ENCODE results near the gene CPNE4.

The CPNE4 gene

GRCh38 chr3:131735544-131735943 lies 299.3 kb downstream of the CPNE4 start:
- no peak for DNase-seq (ENCODE audit: low spot score)

GRCh38 chr3:131735116-131735515 lies 299.7 kb downstream of the CPNE4 start:
- DNase-seq (ENCODE audit: low spot score): no peak

DNA sequence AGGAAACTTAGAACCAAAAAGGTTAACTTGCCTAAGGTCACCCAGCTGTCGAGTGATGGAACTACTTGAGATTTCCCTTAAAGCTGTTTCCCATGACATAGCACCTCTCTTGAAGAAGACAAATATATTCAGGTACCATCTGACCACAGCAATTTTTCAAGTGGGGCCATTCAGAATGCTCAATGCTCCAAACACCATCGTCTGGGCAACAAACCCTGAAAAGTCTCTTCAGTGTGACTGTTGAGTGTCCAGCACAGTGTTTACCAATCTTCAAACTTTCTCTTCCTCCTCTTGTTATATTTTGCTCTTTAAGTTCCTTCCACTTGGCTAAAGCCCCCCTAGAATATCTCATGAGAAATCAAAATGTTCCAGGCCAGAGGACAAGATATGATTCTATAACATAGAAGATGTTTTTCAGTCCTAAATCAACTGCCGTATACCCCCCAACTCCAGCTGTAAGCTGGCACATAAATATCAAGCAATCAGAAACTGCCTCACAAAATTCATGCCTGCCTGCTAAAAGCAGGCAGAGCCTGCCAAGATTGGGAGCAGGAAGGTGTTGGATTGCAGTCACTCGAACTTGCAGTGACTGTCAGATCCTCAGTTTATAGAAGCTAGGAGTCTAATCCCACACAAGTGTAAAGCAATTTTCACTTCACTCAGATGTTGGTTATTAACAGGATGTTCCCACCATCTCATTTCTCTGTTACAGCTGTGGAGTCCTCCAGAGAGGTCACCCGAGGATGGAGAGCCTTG lies 301.6 kb downstream of the CPNE4 start:
- DNase-seq (ENCODE audit: low spot score): no peak

DNA sequence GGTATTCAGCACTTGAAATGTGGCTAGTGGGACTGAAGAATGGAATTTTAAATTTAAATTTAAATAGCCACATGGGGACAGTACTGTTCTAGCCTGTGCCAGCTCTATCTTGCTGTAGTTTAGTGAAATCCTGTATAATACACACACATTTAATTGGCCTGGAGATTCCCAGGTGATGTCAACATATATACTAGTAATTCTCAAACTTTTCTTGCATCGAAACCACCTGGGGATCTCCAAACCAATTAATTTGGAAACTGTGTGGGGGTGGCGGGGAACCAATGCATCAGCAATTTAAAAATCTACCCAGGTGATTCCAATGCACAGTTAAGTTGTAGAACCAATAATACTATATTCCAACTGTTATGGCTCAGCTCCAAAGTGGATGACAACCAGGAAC lies 303.1 kb downstream of the CPNE4 start:
- DNase-seq (ENCODE audit: low spot score): no peak

- no peak for DNase-seq (ENCODE audit: low spot score)
Measured at GRCh38 chr3:131730581-131730980, 304.2 kb downstream of the CPNE4 start.

DNA sequence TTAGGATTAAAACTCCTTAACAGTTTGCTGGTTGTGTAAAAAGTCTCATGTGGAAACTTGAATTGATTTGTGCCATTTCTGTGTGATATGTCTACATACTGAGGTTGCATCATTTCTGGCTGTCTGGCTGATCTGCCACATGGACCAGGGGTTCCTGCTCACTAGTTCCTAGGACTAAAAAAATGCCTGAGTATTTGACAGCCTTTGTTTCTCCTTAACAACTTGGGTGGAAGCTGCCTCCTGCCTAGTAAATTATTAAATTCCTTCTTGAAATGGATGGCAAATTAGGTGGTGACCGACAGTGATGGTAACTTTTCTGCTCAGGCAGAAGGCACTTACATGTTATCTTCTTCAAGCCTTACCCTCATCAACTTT lies 305.2 kb downstream of the CPNE4 start:
- DNase-seq (ENCODE audit: low spot score): no peak

GRCh38 chr3:131728898-131729642 lies 305.7 kb downstream of the CPNE4 start:
- DNase-seq (ENCODE audit: low spot score): no peak

DNA sequence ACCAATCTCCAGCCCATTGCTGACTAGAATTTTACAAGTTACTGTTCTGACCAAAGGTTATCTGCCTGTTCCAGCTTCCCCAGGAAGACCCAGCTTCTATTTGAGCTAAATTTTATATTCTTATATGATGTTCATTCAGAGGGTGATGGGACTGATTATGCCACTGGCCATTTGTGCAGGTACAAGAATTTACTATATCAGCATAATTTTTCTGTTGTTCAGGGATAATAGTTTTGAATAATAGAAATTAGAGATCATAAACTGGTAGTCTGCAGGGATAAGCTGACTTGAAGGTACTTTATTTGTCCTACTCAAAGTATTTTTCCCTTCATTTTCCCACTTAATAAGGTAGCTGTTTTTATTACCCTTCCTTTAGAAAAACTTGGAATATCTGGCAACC lies 309.4 kb downstream of the CPNE4 start:
- DNase-seq (ENCODE audit: low spot score): no peak

DNA sequence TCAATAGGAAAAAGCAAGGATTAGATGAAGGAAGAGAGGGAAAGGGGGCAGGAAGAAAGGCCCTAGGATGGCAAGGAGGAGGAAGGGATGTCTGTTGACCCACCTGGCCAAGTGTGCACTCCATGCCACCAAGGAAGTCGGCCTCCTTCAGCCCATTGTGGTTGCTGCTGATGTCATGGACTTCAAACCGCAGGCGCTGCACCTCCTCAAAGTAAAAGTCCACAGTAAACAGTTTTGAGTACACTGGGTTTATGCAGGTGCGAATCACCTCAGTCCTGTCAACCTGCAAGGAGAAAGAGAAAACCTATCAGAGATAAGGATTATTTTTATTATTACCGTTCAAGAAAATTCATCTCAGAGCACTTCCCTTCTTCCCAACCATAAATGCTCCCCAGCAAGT lies 311.5 kb downstream of the CPNE4 start:
- DNase-seq (ENCODE audit: low spot score): no peak

- DNase-seq (ENCODE audit: low spot score): no peak
Measured at GRCh38 chr3:131717493-131717892, 317.3 kb downstream of the CPNE4 start.

DNA sequence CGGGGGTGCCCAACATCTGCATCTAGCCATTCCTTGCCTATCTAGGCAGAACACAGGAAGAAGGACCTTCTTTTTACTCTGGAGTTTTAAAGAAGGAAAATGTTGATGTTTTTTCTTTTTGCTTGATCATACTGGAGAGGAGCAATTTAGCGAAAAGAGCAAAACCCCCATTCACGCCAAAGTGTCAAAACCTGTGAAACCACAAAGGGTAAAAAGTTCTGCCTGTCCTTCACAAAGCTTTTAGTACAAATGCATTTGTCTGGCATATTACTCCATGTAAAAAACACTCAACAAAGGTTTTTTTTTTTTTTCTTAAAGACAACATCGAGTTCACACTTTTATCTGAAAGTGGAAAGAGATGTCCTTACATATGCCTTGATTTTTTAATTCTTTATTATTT lies 317.9 kb downstream of the CPNE4 start:
- DNase-seq (ENCODE audit: low spot score): no peak

DNA sequence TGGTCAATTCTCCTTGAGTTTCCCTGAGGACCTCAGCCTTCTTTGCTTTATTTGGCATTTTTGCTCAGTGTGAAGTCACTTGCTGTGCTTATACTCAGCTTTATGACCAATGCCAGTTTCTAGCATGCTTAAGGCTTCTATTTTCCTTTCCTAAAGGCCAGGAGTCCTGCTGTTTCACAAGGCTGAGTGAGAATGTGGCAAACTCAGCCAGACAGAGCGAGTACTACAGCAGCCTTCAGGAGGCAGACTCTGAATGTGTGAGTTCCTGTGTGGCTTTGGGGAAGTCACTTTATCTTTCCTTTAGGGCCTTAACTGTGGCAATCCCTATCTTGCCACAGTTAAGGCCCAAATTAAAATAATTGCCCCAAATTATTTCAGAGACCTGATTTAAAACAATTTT lies 318.8 kb downstream of the CPNE4 start:
- DNase-seq (ENCODE audit: low spot score): no peak

DNA sequence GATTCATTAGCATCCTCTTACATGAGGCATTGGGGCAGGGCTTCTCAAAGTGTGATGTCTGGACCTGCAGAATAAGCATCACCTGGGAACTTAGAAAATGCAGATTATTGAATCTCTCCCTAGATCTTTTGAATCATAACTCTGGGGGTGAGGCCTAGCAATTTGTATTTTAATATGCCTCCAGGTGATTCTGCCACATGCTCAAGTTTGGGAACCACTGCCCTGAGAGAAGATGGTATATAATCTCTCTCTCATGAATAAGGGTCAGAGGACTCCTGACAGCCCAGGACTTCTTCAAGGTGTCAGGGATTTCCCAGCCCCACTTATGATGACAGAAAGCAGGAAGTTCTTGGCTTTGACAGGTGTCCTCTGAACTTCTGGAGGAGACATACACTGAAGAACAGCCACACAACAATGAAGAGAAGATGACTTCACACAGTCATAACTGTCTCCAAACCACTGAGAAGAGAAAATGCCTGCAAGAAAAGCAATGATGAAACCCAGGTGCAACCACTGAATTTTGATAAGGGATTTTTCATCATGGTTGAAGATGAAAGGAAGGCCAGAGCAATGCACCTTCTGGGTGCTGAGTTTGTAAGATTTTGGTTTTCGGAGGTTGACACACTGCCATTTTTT lies 320.1 kb downstream of the CPNE4 start:
- DNase-seq (ENCODE audit: low spot score): no peak

- no peak for DNase-seq (ENCODE audit: low spot score)
Measured at GRCh38 chr3:131713416-131714123, 321.2 kb downstream of the CPNE4 start.

GRCh38 chr3:131712662-131713061 lies 322.2 kb downstream of the CPNE4 start:
- DNase-seq (ENCODE audit: low spot score): no peak

DNA sequence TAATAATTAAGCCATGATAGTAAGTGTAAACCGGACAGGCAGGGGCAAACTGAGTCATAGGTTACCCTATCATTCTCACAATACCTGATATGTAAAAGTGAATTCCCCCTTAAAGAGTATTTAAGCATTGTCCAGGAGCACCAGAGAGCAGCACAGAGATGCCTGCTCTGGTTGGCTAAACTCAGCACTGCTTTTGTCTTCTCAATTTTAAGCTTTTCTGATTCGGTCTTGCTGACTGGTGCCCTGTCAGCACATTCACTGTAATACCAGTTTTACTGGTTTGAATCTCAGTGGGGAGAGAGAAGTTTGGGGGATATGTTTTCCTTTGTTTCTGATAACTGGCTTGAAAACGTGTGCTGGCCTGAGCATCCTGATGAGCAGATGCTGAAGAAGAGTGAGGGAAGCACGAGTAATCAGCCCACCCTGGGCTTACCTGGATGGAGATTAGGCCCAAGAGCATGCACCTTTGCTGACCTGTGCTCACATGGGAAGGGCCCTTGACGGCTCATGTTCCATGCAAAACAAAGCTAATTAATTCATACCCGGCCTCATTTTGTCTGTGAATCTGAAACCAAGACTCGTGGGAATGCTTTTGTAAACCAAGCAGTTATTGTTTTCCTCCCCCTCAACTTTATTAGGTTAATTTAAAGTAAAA lies 323.6 kb downstream of the CPNE4 start:
- no peak for DNase-seq (ENCODE audit: low spot score)

DNA sequence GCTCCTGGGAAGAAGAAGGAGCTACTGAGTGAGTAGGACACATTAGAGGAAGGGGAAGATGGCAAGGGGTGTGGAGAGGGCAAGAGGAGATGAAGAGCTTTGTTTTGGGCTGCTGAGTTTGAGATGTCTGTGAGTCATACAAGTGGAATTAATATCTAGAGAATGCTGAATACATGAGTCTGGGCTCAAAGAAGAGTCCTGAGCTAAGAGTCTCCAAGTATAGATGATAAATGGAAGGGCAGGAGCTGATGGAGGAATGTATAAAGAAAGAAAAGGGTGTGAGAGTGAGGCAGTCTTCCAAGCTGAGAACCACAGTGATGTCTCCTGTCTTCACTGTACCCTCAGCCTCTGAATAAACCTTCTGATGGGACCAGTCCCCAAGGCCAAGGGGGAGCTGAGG lies 326.6 kb downstream of the CPNE4 start:
- DNase-seq (ENCODE audit: low spot score): no peak

GRCh38 chr3:131705558-131706051 lies 329.2 kb downstream of the CPNE4 start:
- DNase-seq (ENCODE audit: low spot score): no peak

DNA sequence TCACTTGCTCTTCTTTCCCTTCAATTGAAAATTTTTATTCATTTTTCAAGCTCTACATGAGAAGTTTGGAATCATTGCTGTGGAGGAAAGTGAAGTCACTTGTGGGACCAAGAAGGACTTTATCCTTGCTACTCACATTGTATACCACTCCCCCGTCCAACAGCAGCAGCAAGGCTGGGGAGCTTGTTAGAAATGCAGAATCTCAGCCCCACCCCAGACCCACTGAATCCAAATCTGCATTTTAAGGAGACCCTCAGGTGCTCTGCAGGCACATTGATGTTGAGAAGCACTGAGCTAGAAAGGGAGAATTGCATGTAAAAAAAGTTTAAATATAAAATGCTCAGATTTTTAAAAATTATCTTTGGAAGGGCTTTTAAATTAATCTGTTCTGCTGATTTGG lies 329.7 kb downstream of the CPNE4 start:
- no peak for DNase-seq (ENCODE audit: low spot score)

GRCh38 chr3:131704098-131704497 lies 330.7 kb downstream of the CPNE4 start:
- no peak for DNase-seq (ENCODE audit: low spot score)

GRCh38 chr3:131702146-131702545 lies 332.7 kb downstream of the CPNE4 start:
- no peak for DNase-seq (ENCODE audit: low spot score)
